Gastroesophageal sphincter (tissue), 4 donors: Measurements from ENCODE around the gene COPZ2. TPM values are rescaled to one million over a fixed set of nuclear protein-coding genes. Genes with fewer than 3 reads are reported as not detected.
"Not testable (repeated sequence)": the region's sequence is repeated elsewhere in the genome, so short reads cannot be mapped to it uniquely, and the experiment has no call there.

ENCODE experiments used
- ATAC-seq: fragments of 150-250 bp; one replicate; pipeline ENCODE4 v1.9.1; 2016; ENCODE audit warnings: mild to moderate bottlenecking, moderate library complexity
- H3K27ac ChIP-seq, 4 donors: fragments of 200-600 bp; sonication (generic) in 3 of 4; 1 replicate in 3 of 4; 2 replicates in 1 of 4; pipeline ENCODE4 v1.5.1; 2016 to 2019
- H3K27me3 ChIP-seq: fragments of 200-600 bp; sonication (generic); one replicate; pipeline ENCODE4 v1.5.1; 2019
- H3K36me3 ChIP-seq, 2 donors: fragments of 200-600 bp; sonication (generic); one replicate each; pipeline ENCODE4 v1.5.1; 2019; ENCODE audit warnings: control low read depth in 1 of 2
- H3K4me1 ChIP-seq, 3 donors: fragments of 200-600 bp; sonication (generic); 1 replicate in 2 of 3; 2 replicates in 1 of 3; pipeline ENCODE4 v1.5.1; 2016 to 2019; ENCODE audit warnings: control low read depth in 2 of 3
- H3K4me3 ChIP-seq, 2 donors: fragments of 200-600 bp; sonication (generic); one replicate each; pipeline ENCODE4 v1.5.1; 2019; ENCODE audit warnings: mild to moderate bottlenecking in 1 of 2, moderate library complexity in 1 of 2
- H3K9me3 ChIP-seq, 3 donors: fragments of 200-600 bp; sonication (generic); one replicate each; pipeline ENCODE4 v1.5.1; 2017 to 2019; ENCODE audit warnings: control low read depth in 2 of 3
- EP300 ChIP-seq: sonication (generic); formaldehyde crosslinking; IDR thresholded peaks from one replicate; pipeline ENCODE4 v1.6.1; 2017; ENCODE audit warnings: antibody characterized with exemption, mild to moderate bottlenecking
- POLR2A ChIP-seq, 2 donors: fragments of 450-650 bp; IDR thresholded peaks; one replicate each; pipeline ENCODE4 v1.6.1; 2017; ENCODE audit warnings: antibody characterized with exemption in 2 of 2, mild to moderate bottlenecking in 2 of 2, moderate library complexity in 1 of 2
- POLR2AphosphoS5 ChIP-seq: sonication (generic); formaldehyde crosslinking; IDR thresholded peaks from one replicate; pipeline ENCODE4 v1.6.1; 2017; ENCODE audit warnings: antibody characterized with exemption
- WGBS, 2 donors: methylation state at CpG; one replicate each; pipeline ENCODE4 v1.1.5; 2018; ENCODE audit warnings: low coverage in 1 of 2; 5-methylcytosine and 5-hydroxymethylcytosine counted together
- total RNA-seq, 4 donors: library from RNA; depleted of rRNA; stranded (reverse); fragments of >200 nt; gene quantifications; one replicate each; pipeline ENCODE4 v1.1.0, GENCODE V29; 2016
- TF ChIP-seq, protein P1 (sequence below), 4 experiments: fragments of 200-600 bp in 2 of 4; fragments of 450-650 bp in 2 of 4; sonication (generic) in 1 of 4; IDR thresholded peaks; one replicate each; pipeline ENCODE4 v1.5.1; 2017 to 2019; ENCODE audit warnings: antibody characterized with exemption in 4 of 4, mild to moderate bottlenecking in 2 of 4, moderate library complexity in 2 of 4

The COPZ2 gene
- total RNA-seq, 4 donors from 2014 or later = 40.6 to 75.5 (median 49.4) TPM

- Histone ChIP-seq H3K4me1 (peaks cover 0 to 14% (median 8%) of the 10 kb centered on the region in 3 donors), H3K27me3 (peaks cover 1% of the 10 kb centered on the region), H3K9me3 (no peaks in the 10 kb centered on the region), H3K27ac (no peak overlapping the region), H3K36me3 (no peaks in the 10 kb centered on the region), H3K4me3 (no peak overlapping the region)
- TF ChIP-seq POLR2A (IDR thresholded peaks at IDR 0.05) = no peak
- no peak for TF ChIP-seq EP300
- no peak for ATAC-seq
- WGBS, 2 donors = 100% methylated on average over 1 of the region's 1 CpG; no CpG with 5 or more reads in 1 of the 2 donors
These were observed 47.9 kb downstream of the COPZ2 start for GRCh38 chr17:47989700-47990099.

DNA sequence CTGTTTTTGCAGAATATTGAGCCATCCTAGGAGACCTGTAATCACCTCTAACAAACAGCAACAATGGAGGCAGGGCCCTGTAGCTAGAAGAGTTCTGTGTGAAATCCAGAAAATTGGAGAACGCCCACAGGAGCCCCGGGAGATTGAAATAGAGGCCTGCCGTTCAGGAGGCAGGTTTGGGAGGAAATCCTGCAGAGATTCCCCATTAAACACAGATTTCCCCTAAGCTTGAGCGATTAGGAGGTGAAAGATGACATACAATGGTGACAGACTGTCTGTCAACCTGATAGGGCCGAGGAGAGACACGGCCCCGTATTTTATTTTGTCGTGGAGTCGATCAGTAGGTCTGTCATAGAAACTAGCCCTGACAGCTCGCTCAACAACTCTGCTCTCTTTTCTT, 48.4 kb downstream of the COPZ2 start:
- no peak overlapping the region for H3K27ac ChIP-seq
- no peaks in the 10 kb centered on the region for H3K27me3 ChIP-seq
- peaks cover 0 to 14% (median 8%) of the 10 kb centered on the region in 3 donors for H3K4me1 ChIP-seq
- TF ChIP-seq POLR2AphosphoS5 (no peak), EP300 (no peak), POLR2A (IDR thresholded peaks at IDR 0.05) (no peak)
- TF ChIP-seq, protein P1, sequence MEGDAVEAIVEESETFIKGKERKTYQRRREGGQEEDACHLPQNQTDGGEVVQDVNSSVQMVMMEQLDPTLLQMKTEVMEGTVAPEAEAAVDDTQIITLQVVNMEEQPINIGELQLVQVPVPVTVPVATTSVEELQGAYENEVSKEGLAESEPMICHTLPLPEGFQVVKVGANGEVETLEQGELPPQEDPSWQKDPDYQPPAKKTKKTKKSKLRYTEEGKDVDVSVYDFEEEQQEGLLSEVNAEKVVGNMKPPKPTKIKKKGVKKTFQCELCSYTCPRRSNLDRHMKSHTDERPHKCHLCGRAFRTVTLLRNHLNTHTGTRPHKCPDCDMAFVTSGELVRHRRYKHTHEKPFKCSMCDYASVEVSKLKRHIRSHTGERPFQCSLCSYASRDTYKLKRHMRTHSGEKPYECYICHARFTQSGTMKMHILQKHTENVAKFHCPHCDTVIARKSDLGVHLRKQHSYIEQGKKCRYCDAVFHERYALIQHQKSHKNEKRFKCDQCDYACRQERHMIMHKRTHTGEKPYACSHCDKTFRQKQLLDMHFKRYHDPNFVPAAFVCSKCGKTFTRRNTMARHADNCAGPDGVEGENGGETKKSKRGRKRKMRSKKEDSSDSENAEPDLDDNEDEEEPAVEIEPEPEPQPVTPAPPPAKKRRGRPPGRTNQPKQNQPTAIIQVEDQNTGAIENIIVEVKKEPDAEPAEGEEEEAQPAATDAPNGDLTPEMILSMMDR (IDR thresholded peaks at IDR 0.05) = no peak
- 69 to 83% methylated on average over 9 to 10 of the region's 10 CpGs for WGBS, 2 donors
- ATAC-seq = no peak
- no peaks in the 10 kb centered on the region for H3K36me3 ChIP-seq
- H3K9me3 ChIP-seq = no peaks in the 10 kb centered on the region
- H3K4me3 ChIP-seq = no peak overlapping the region

GRCh38 chr17:47988445-47988844, 49.2 kb downstream of the COPZ2 start:
- 100% methylated on average over 1 of the region's 1 CpG for WGBS, 2 donors
- ATAC-seq, H3K27me3 ChIP-seq: not testable (repeated sequence)

GRCh38 chr17:47987240-47987835, 50.3 kb downstream of the COPZ2 start:
- 20 to 34% methylated on average over 4 to 13 of the region's 17 CpGs for WGBS, 2 donors
- no peak for TF ChIP-seq EP300
- no peak overlapping the region for H3K4me3 ChIP-seq

More at GRCh38 chr17:47988445-47988844, 49.2 kb downstream of the COPZ2 start:
- H3K4me3 ChIP-seq, H3K36me3 ChIP-seq, H3K9me3 ChIP-seq, H3K27ac ChIP-seq: not testable (repeated sequence)
- peaks cover 0 to 14% (median 8%) of the 10 kb centered on the region in 3 donors for H3K4me1 ChIP-seq

DNA sequence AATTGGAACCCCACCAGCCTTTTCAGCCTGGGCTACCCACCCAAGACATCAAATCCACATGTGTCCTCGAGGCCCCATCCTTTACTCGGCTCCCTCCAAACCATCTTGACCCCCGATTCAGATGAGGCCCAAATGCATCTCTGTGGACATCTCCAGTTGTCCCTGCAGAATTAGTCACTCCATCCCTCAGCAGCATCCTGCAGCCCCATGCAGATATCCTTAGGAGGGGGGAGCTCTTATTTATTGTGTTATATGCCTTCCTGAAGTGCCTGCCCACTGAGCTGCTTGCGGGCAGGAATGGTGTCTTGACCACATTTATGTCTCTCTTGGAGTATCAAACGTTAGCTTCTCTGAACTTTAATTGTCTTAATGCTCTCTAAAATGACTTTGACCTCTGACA, 51.1 kb downstream of the COPZ2 start:
- Histone ChIP-seq H3K4me3 (no peak overlapping the region), H3K9me3 (no peaks in the 10 kb centered on the region), H3K36me3 (peaks cover 0 to 23% of the 10 kb centered on the region in 2 donors), H3K4me1 (peaks cover 0 to 21% (median 8%) of the 10 kb centered on the region in 3 donors), H3K27ac (peak overlapping the region in 1 of 4 donors; percentile 65), H3K27me3 (no peaks in the 10 kb centered on the region)
- ATAC-seq = no peak
- TF ChIP-seq POLR2AphosphoS5 = no peak
- TF ChIP-seq, protein P1 (IDR thresholded peaks at IDR 0.05) = no peak
- TF ChIP-seq POLR2A (IDR thresholded peaks at IDR 0.05) = no peak
- no peak for TF ChIP-seq EP300
- WGBS, 2 donors = 57 to 68% methylated on average over 2 to 4 of the region's 5 CpGs

More at GRCh38 chr17:47987240-47987835, 50.3 kb downstream of the COPZ2 start:
- Histone ChIP-seq H3K9me3 (no peaks in the 10 kb centered on the region), H3K27me3 (no peaks in the 10 kb centered on the region), H3K27ac (peak overlapping the region in 3 of 4 donors; percentile 64 to 75 (median 65)), H3K4me1 (peaks cover 0 to 21% (median 8%) of the 10 kb centered on the region in 3 donors), H3K36me3 (peaks cover 0 to 15% of the 10 kb centered on the region in 2 donors)
- peak; percentile 43 for ATAC-seq

- Histone ChIP-seq H3K4me3 (no peak overlapping the region), H3K4me1 (peaks cover 0 to 21% (median 8%) of the 10 kb centered on the region in 3 donors), H3K27ac (no peak overlapping the region), H3K36me3 (peaks cover 0 to 52% of the 10 kb centered on the region in 2 donors), H3K9me3 (no peaks in the 10 kb centered on the region), H3K27me3 (no peaks in the 10 kb centered on the region)
- 31 to 65% methylated on average over 5 to 7 of the region's 11 CpGs for WGBS, 2 donors
- no peak for ATAC-seq
- TF ChIP-seq POLR2A (IDR thresholded peaks at IDR 0.05) = no peak
- TF ChIP-seq EP300 = no peak
- TF ChIP-seq POLR2AphosphoS5 = no peak
- TF ChIP-seq, protein P1 (IDR thresholded peaks at IDR 0.05) = no peak
These were observed 53.9 kb downstream of the COPZ2 start for GRCh38 chr17:47983492-47984223.
